Pericardium fibroblast (primary cell): ENCODE results near the gene CDKN2C. TPM values are rescaled to one million over a fixed set of nuclear protein-coding genes. Genes with fewer than 3 reads are reported as not detected.

Source experiments
- total RNA-seq: library from RNA; depleted of rRNA; stranded (reverse); fragments of >200 nt; gene quantifications from 2 replicates; pipeline ENCODE4 v1.2.3, GENCODE V29; 2015

CDKN2C gene
- total RNA-seq: 2.9 and 8.3 TPM in 2 replicates

GRCh38 chr1:50969611-50970508, at the start of gene CDKN2C:
CDKN2C (plus strand) TSS chr1:50970245; CDS start chr1:50970369, 124 bp downstream.

DNA sequence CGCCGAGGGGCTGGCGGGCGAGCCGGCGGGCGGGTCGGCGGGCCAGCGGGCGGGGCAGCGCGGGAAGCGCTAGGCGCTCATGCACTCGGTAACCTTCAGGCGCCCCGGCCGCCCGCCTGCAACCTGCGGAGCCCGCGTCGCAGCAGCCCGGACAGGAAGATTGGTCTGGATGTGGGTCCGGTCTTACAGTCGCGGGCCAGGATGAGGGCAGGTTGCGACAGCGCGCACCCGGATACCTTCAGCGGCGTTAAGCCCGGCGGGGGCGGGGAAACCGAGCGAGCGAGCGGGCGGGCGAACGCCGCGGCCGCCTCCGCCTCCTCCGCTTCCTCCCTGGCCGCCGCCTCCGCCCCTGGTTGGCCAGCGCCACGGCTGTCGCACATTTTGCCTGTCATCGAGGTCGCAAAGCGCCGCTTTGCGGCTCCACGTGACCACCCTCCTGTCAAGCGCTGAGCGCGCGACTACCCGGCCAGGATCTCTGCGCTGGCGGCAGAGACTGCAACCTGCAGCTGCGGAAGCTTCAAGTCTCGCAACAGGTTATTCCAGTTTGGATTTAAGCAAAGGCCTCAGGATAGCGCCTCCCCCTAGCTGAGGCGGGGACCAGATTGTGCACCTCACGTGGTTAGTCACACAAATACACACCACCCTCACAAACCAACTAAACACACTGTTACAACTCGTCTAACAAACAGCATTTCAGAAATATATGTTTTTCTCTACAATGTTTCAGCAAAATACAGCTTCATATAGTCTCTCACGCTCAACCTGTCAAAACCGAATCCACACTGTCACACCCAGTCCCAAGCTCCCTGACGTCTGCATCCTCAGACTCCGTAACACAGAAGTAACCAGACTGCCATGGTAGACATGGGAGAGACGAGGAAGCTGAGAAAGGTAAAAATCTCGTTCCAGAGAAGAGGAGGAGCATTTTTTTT, 9.9 kb upstream of the CDKN2C start, which contains the start of gene FAF1:
TSS of gene FAF1 (minus strand) at position 355 of the 932 bp plus-strand sequence. CDS start 456 bp downstream, outside the sequence.

Other genes starting within 250 kb of the CDKN2C start
- 19.8 and 22.6 TPM in 2 replicates for gene FAF1, start 10.0 kb upstream of the CDKN2C start, total RNA-seq
- gene C1orf185, start 132.0 kb downstream of the CDKN2C start, total RNA-seq: not detected in 2 replicates